Measurements from ENCODE around the gene FBXL5. TPM values are rescaled to one million over a fixed set of nuclear protein-coding genes. Genes with fewer than 3 reads are reported as not detected.

FBXL5 gene
- total and polyA plus RNA-seq, 10 donors, result 33.8 to 210 (median 105) TPM

DNA sequence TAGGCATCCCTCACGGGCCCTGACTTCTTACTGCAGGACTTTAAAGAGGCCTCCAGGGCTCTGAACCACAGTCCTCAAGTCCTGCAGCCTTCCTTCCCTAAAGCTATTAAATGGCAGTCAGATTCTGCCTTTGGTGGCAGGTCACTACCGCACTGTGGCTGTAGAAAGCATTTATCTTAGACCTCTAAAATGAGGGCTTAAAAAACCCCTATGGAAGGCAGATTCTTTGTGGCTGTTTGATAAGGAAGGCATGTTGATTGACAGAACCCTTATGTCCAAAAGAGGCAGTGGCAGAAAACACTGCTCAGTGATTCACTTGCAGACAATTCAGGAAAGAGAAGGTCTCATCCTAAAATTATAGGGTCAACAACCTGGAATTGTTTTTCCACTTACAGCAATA is 79.2 kb downstream of the FBXL5 start:
- no peak overlapping the region for H3K27ac ChIP-seq
- peaks cover 0 to 13% (median 0%) of the 10 kb centered on the region in 6 donors for H3K36me3 ChIP-seq
- no peak overlapping the region for H3K4me3 ChIP-seq
- DNase-seq, result no peak
- intact Hi-C loops (cut with DNase I; ENCODE audit: low total_unique reads), result no loop called here
- H3K4me1 ChIP-seq, result no peaks in the 10 kb centered on the region
- no peak for TF ChIP-seq POLR2A (IDR thresholded peaks at IDR 0.05)
- TF ChIP-seq, protein P1, sequence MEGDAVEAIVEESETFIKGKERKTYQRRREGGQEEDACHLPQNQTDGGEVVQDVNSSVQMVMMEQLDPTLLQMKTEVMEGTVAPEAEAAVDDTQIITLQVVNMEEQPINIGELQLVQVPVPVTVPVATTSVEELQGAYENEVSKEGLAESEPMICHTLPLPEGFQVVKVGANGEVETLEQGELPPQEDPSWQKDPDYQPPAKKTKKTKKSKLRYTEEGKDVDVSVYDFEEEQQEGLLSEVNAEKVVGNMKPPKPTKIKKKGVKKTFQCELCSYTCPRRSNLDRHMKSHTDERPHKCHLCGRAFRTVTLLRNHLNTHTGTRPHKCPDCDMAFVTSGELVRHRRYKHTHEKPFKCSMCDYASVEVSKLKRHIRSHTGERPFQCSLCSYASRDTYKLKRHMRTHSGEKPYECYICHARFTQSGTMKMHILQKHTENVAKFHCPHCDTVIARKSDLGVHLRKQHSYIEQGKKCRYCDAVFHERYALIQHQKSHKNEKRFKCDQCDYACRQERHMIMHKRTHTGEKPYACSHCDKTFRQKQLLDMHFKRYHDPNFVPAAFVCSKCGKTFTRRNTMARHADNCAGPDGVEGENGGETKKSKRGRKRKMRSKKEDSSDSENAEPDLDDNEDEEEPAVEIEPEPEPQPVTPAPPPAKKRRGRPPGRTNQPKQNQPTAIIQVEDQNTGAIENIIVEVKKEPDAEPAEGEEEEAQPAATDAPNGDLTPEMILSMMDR (IDR thresholded peaks at IDR 0.05 in 8 of 11, conservative IDR thresholded peaks at IDR 0.05 in 3 of 11), result no peak
- no peak for TF ChIP-seq POLR2AphosphoS5 (IDR thresholded peaks at IDR 0.05)
- 60 to 95% (median 81%) methylated on average over 2 of the region's 2 CpGs for WGBS, 5 donors
- no peaks in the 10 kb centered on the region for H3K9me3 ChIP-seq
- H3K27me3 ChIP-seq (replicated peaks in 1 of 7), result no peaks in the 10 kb centered on the region

DNA sequence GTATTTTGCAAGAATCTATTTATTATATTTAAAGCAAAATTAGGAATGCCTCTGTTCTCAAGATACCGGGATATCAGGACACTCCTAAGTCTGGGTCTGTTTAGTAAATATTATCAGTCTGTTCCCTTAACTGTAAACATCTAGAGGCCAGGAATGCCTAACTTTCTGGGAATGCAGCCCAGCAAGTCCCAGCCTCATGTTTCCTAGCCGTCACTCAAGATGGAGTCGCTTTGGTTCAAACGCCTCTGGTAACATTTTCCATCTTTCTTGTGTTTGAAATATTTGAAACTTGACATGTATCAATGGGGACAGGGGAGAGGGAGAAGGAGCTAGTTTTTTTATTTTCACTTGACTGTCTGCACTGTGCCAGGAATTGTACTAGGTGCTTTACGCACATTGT is 85.4 kb downstream of the FBXL5 start:
- H3K27ac ChIP-seq, result no peak overlapping the region
- no peaks in the 10 kb centered on the region for H3K9me3 ChIP-seq
- peaks cover 0 to 66% (median 21%) of the 10 kb centered on the region in 6 donors for H3K36me3 ChIP-seq
- TF ChIP-seq POLR2A (IDR thresholded peaks at IDR 0.05) (no peak), POLR2AphosphoS5 (IDR thresholded peaks at IDR 0.05) (no peak)
- TF ChIP-seq, protein P1 (IDR thresholded peaks at IDR 0.05 in 8 of 11, conservative IDR thresholded peaks at IDR 0.05 in 3 of 11), result no peak
- H3K4me3 ChIP-seq, result no peak overlapping the region
- no peaks in the 10 kb centered on the region for H3K4me1 ChIP-seq
- DNase-seq, result no peak
- no peaks in the 10 kb centered on the region for H3K27me3 ChIP-seq (replicated peaks in 1 of 7)
- 94 to 97% (median 96%) methylated on average over 5 of the region's 5 CpGs for WGBS, 5 donors
- intact Hi-C loops (cut with DNase I; ENCODE audit: low total_unique reads), result no loop called here

DNA sequence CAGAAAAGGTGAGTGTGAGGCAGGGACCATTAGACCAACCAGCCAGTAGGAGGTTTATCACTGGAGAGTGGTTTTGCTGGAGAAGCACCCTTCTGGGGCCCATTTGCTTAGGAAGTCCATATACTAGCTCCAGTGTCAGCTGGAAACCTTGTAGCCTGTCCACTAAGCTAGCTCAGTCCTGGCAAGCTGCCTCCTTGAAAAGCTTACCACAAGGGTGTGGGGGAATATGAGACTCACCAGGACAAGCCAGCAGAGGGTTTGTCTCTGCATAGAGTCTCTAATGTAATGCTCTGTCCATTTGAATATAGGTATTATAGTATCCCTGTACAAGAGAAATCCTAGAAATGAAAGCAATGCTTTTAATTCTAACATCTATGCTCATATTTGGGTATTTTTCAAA is 86.3 kb downstream of the FBXL5 start:
- no peak overlapping the region for H3K27ac ChIP-seq
- no peaks in the 10 kb centered on the region for H3K9me3 ChIP-seq
- peaks cover 0 to 75% (median 22%) of the 10 kb centered on the region in 6 donors for H3K36me3 ChIP-seq
- TF ChIP-seq POLR2A (IDR thresholded peaks at IDR 0.05) (no peak), POLR2AphosphoS5 (IDR thresholded peaks at IDR 0.05) (no peak)
- TF ChIP-seq, protein P1 (IDR thresholded peaks at IDR 0.05 in 8 of 11, conservative IDR thresholded peaks at IDR 0.05 in 3 of 11), result no peak
- no peak overlapping the region for H3K4me3 ChIP-seq
- no peaks in the 10 kb centered on the region for H3K27me3 ChIP-seq (replicated peaks in 1 of 7)
- no peak for DNase-seq
- intact Hi-C loops (cut with DNase I; ENCODE audit: low total_unique reads), result no loop called here
- no peaks in the 10 kb centered on the region for H3K4me1 ChIP-seq

DNA sequence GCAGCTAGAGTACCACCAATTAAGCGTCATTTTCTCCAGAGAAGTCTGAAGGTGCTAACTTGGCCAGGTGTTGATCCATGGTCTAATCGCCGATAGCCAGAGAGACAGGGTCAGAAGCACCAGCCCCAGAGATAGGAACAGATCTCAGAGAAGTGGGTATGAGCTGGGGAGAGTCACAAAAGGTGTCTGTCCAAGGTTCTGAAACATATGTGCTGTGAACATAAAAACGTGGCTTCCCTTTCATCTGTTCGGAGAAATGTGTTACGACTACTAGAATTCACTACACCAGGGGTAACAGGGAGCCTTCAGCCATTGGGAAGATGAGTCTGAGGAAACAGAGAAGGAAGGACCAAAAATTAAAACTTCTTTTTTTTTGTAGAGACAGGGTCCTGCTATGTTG is 91.3 kb downstream of the FBXL5 start:
- TF ChIP-seq POLR2AphosphoS5 (IDR thresholded peaks at IDR 0.05) (no peak), POLR2A (IDR thresholded peaks at IDR 0.05) (no peak)
- TF ChIP-seq, protein P1 (IDR thresholded peaks at IDR 0.05 in 8 of 11, conservative IDR thresholded peaks at IDR 0.05 in 3 of 11), result no peak
- Histone ChIP-seq H3K36me3 (peaks cover 0 to 81% (median 23%) of the 10 kb centered on the region in 6 donors), H3K4me3 (no peak overlapping the region), H3K9me3 (no peaks in the 10 kb centered on the region), H3K27me3 (replicated peaks in 1 of 7) (no peaks in the 10 kb centered on the region), H3K4me1 (no peaks in the 10 kb centered on the region), H3K27ac (no peak overlapping the region)
- intact Hi-C loops (cut with DNase I; ENCODE audit: low total_unique reads), result no loop called here
- DNase-seq, result no peak
- 76 to 88% (median 85%) methylated on average over 6 of the region's 6 CpGs for WGBS, 5 donors
